ENCODE results near the gene SMURF1. TPM values are rescaled to one million over a fixed set of nuclear protein-coding genes. Genes with fewer than 3 reads are reported as not detected.

The SMURF1 gene
- total and polyA plus RNA-seq, 2 of the 4 experiments (the other 2 are of a cell fraction) = 13.4 to 20.3 TPM

DNA sequence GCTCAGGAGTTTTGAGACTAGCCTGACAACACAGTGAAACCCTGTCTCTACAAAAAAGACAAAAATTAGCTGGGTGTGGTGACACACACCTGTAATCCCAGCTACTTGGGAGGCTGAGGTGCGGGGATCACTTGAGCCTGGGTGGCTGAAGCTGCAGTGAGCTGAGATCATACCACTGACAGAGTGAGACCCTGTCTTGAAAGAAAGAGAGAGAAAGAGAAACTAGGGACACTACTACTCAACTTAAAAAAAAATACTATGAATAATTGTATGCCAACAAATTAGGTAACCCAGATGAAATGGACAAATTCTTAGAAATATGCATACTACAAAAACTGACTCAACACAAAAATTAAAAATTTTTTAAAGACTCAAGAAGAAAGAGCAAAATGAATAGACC is 28.5 kb downstream of the SMURF1 start:
- Histone ChIP-seq H3K4me1 (ENCODE audit: control insufficient read depth, insufficient read depth, low read length) (peaks cover 13% of the 10 kb centered on the region), H4K91ac (ENCODE audit: insufficient read depth, low read depth, low read length) (no peak overlapping the region), H3K27me3 (ENCODE audit: control insufficient read depth, insufficient read depth, low read length) (no peaks in the 10 kb centered on the region), H3K27ac (ENCODE audit: insufficient read depth, low read length) (no peak overlapping the region), H3K9me3 (ENCODE audit: control insufficient read depth, insufficient read depth, low read length) (0 out of 2 replicates have a peak, but pooled peaks cover 2% of the 10 kb centered on the region), H4K8ac (ENCODE audit: low read depth in 2 of 2, low read length in 2 of 2) (no peak overlapping the region), H3K79me1 (ENCODE audit: low read depth in 1 of 2, low read length in 2 of 2) (peaks cover 17 to 50% of the 10 kb centered on the region in 2 experiments), H3K56ac (ENCODE audit: extremely low read depth, insufficient read depth, low read length) (no peak overlapping the region), H4K20me1 (ENCODE audit: insufficient read depth, low read length) (peaks cover 43% of the 10 kb centered on the region), H3K4me3 (ENCODE audit: insufficient read depth, low read depth, low read length) (no peak overlapping the region), H2BK5ac (ENCODE audit: low read depth, low read length, poor library complexity, severe bottlenecking) (no peak overlapping the region), H2AFZ (replicated peaks; ENCODE audit: low read length, poor library complexity) (no peak overlapping the region), H3K4me2 (ENCODE audit: low read depth, low read length) (no peak overlapping the region), H3K18ac (ENCODE audit: low read depth, low read length) (no peak overlapping the region), H3K9ac (ENCODE audit: low read depth, low read length) (no peak overlapping the region), H3K36me3 (ENCODE audit: control insufficient read depth, insufficient read depth, low read length) (peaks cover 5% of the 10 kb centered on the region), H3K9me1 (ENCODE audit: insufficient read depth, low read length) (peaks cover 11% of the 10 kb centered on the region), H2BK15ac (ENCODE audit: low read depth, low read length) (no peak overlapping the region), H4K5ac (ENCODE audit: low read depth, low read length) (no peak overlapping the region), H2AK5ac (ENCODE audit: low read depth, low read length) (no peak overlapping the region), H3K4ac (ENCODE audit: low read depth, low read length) (no peak overlapping the region), H3K23ac (ENCODE audit: low read depth, low read length) (no peak overlapping the region), H2BK120ac (ENCODE audit: low read depth, low read length) (no peak overlapping the region), H3K14ac (replicated peaks; ENCODE audit: low read depth, low read length) (0 out of 2 replicates have a peak overlapping the region, but pooled peaks have one; percentile 8), H2AK9ac (replicated peaks; ENCODE audit: low read depth, low read length, poor library complexity) (no peak overlapping the region), H2BK20ac (ENCODE audit: low read depth, low read length) (no peak overlapping the region)
- intact Hi-C loops (cut with micrococcal nuclease) (no loop called here), in situ Hi-C loops (cut with MboI; ENCODE audit: low sequenced_read_pairs) (no loop called here), dilution Hi-C loops (cut with HindIII; ENCODE audit: low sequenced_read_pairs, unreplicated experiment) (no loop called here)
- ChIA-PET CTCF (no interaction called here), POLR2A (ENCODE audit: unreplicated experiment) (no interaction called here)
- WGBS, 2 experiments (ENCODE audit: extremely low coverage in 2 of 2, insufficient read length in 1 of 2) = 100% methylated on average over 1 of the region's 1 CpG; no CpG with 5 or more reads in 1 of the 2 experiments
- DNase-seq (no peak), ATAC-seq (ENCODE audit: low read depth) (no peak)
- BruUV-seq (replicated peaks) = no TSS peak
- TF ChIP-seq MAZ (IDR thresholded peaks at IDR 0.05; ENCODE audit: borderline replicate concordance, low read depth, low read length) = no peak
- no peak for TF ChIP-seq MXI1 (IDR thresholded peaks at IDR 0.05; ENCODE audit: borderline replicate concordance, low read depth, low read length)
- TF ChIP-seq, protein P1, sequence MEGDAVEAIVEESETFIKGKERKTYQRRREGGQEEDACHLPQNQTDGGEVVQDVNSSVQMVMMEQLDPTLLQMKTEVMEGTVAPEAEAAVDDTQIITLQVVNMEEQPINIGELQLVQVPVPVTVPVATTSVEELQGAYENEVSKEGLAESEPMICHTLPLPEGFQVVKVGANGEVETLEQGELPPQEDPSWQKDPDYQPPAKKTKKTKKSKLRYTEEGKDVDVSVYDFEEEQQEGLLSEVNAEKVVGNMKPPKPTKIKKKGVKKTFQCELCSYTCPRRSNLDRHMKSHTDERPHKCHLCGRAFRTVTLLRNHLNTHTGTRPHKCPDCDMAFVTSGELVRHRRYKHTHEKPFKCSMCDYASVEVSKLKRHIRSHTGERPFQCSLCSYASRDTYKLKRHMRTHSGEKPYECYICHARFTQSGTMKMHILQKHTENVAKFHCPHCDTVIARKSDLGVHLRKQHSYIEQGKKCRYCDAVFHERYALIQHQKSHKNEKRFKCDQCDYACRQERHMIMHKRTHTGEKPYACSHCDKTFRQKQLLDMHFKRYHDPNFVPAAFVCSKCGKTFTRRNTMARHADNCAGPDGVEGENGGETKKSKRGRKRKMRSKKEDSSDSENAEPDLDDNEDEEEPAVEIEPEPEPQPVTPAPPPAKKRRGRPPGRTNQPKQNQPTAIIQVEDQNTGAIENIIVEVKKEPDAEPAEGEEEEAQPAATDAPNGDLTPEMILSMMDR (conservative IDR thresholded peaks at IDR 0.05; ENCODE audit: low read depth, low read length) = no peak
- no peak for TF ChIP-seq MAFK (IDR thresholded peaks at IDR 0.05; ENCODE audit: low read depth, low read length)
- TF ChIP-seq SMC3 (IDR thresholded peaks at IDR 0.05; ENCODE audit: low read depth, low read length) = no peak
- TF ChIP-seq, protein P2, sequence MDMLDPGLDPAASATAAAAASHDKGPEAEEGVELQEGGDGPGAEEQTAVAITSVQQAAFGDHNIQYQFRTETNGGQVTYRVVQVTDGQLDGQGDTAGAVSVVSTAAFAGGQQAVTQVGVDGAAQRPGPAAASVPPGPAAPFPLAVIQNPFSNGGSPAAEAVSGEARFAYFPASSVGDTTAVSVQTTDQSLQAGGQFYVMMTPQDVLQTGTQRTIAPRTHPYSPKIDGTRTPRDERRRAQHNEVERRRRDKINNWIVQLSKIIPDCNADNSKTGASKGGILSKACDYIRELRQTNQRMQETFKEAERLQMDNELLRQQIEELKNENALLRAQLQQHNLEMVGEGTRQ (IDR thresholded peaks at IDR 0.05; ENCODE audit: low read depth, low read length) = no peak
- no peak for TF ChIP-seq POLR2A (IDR thresholded peaks at IDR 0.05; ENCODE audit: low read depth, low read length)
- no peak for TF ChIP-seq FOS (IDR thresholded peaks at IDR 0.05; ENCODE audit: low read depth, low read length)
- no peak for TF ChIP-seq CEBPB (IDR thresholded peaks at IDR 0.05; ENCODE audit: low read depth, low read length)
- TF ChIP-seq, protein P3, sequence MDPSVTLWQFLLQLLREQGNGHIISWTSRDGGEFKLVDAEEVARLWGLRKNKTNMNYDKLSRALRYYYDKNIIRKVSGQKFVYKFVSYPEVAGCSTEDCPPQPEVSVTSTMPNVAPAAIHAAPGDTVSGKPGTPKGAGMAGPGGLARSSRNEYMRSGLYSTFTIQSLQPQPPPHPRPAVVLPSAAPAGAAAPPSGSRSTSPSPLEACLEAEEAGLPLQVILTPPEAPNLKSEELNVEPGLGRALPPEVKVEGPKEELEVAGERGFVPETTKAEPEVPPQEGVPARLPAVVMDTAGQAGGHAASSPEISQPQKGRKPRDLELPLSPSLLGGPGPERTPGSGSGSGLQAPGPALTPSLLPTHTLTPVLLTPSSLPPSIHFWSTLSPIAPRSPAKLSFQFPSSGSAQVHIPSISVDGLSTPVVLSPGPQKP (IDR thresholded peaks at IDR 0.05; ENCODE audit: borderline replicate concordance, low read depth, low read length) = no peak
- TF ChIP-seq NFE2L2 (IDR thresholded peaks at IDR 0.05; ENCODE audit: low read depth, low read length) = no peak
- no peak for TF ChIP-seq RCOR1 (IDR thresholded peaks at IDR 0.05; ENCODE audit: insufficient replicate concordance, low read length)
